ENCODE results near the gene CNTRL. TPM values are rescaled to one million over a fixed set of nuclear protein-coding genes. Genes with fewer than 3 reads are reported as not detected.
"Not testable (repeated sequence)": the region's sequence is repeated elsewhere in the genome, so short reads cannot be mapped to it uniquely, and the experiment has no call there.

CNTRL gene
- total and polyA plus RNA-seq, 3 experiments from 2014 or later: 24.6 to 62.8 (median 59.4) TPM

- Mint-ChIP-seq H3K4me3 (peak overlapping the region; percentile 79 to 91 (median 88)), H3K27me3 (no peaks in the 10 kb centered on the region), H3K27ac (peak overlapping the region; percentile 59 to 95 (median 84)), H3K9me3 (no peaks in the 10 kb centered on the region), H3K36me3 (peaks cover 12 to 47% (median 12%) of the 10 kb centered on the region in 3 donors), H3K4me1 (peaks cover 44 to 70% (median 69%) of the 10 kb centered on the region in 3 donors)
- peaks cover 38% of the 10 kb centered on the region for H3K4me1 ChIP-seq (ENCODE audit: insufficient read depth, low read length)
- peak overlapping the region; percentile 44 for H3K4me3 ChIP-seq (ENCODE audit: low read length)
- H3K9me3 ChIP-seq (ENCODE audit: low read length): no peaks in the 10 kb centered on the region
- ChIA-PET POLR2A (interaction anchor here (2.3 kb wide), 1 partner anchor 11 kb away, joined by 22 read pairs; no protein-coding TSS in a partner anchor), CTCF (interaction anchor here (0.9 to 2.4 kb wide), 11 partner anchors 10 to 141 kb away, joined by 3 to 13 read pairs (median 4); partner anchors contain the start of gene RAB14)
- no peaks in the 10 kb centered on the region for H3K27me3 ChIP-seq (ENCODE audit: insufficient read depth, low read length, poor library complexity, severe bottlenecking)
- peaks cover 13% of the 10 kb centered on the region for H3K36me3 ChIP-seq (ENCODE audit: insufficient read depth, low read length)
- H3K27ac ChIP-seq (ENCODE audit: low read depth, low read length): peak overlapping the region; percentile 64
- DNase-seq: peak in 1 of 5 donors; percentile 29
These were observed 47.7 kb downstream of the CNTRL start for GRCh38 chr9:121122246-121123032.

- Histone ChIP-seq H3K4me1 (ENCODE audit: insufficient read depth, low read length) (peaks cover 38% of the 10 kb centered on the region), H3K27me3 (ENCODE audit: insufficient read depth, low read length, poor library complexity, severe bottlenecking) (no peaks in the 10 kb centered on the region), H3K9me3 (ENCODE audit: low read length) (no peaks in the 10 kb centered on the region), H3K36me3 (ENCODE audit: insufficient read depth, low read length) (peaks cover 14% of the 10 kb centered on the region), H3K27ac (ENCODE audit: low read depth, low read length) (no peak overlapping the region), H3K4me3 (ENCODE audit: low read length) (no peak overlapping the region)
- Mint-ChIP-seq H3K4me3 (peak overlapping the region; percentile 6 to 62 (median 38)), H3K36me3 (peaks cover 15 to 55% (median 26%) of the 10 kb centered on the region in 3 donors), H3K9me3 (peaks cover 0 to 7% (median 0%) of the 10 kb centered on the region in 5 donors), H3K4me1 (peaks cover 51 to 84% (median 80%) of the 10 kb centered on the region in 3 donors), H3K27ac (peak overlapping the region in 4 of 8 donors; percentile 37 to 75 (median 44)), H3K27me3 (no peaks in the 10 kb centered on the region)
- ChIA-PET POLR2A (interaction anchor here (1.2 kb wide), 1 partner anchor 9 kb away, joined by 4 read pairs; no protein-coding TSS in a partner anchor), CTCF (interaction anchor here (1.4 kb wide), 1 partner anchor 9 kb away, joined by 3 read pairs; no protein-coding TSS in a partner anchor)
- DNase-seq: no peak
These were observed 49.2 kb downstream of the CNTRL start for GRCh38 chr9:121123816-121124535.

- H3K27ac Mint-ChIP-seq: peak overlapping the region in 1 of 8 donors; percentile 15
- H3K4me3 Mint-ChIP-seq: peak overlapping the region in 3 of 7 donors; percentile 29 to 48 (median 40)
- H3K4me1 Mint-ChIP-seq: peaks cover 57 to 92% (median 88%) of the 10 kb centered on the region in 3 donors
- Histone ChIP-seq H3K4me1 (ENCODE audit: insufficient read depth, low read length) (peaks cover 30% of the 10 kb centered on the region), H3K36me3 (ENCODE audit: insufficient read depth, low read length) (peaks cover 14% of the 10 kb centered on the region), H3K27me3 (ENCODE audit: insufficient read depth, low read length, poor library complexity, severe bottlenecking) (no peaks in the 10 kb centered on the region), H3K4me3 (ENCODE audit: low read length) (no peak overlapping the region), H3K9me3 (ENCODE audit: low read length) (no peaks in the 10 kb centered on the region), H3K27ac (ENCODE audit: low read depth, low read length) (no peak overlapping the region)
- no peak for DNase-seq
- H3K9me3 Mint-ChIP-seq: peaks cover 1 to 8% (median 5%) of the 10 kb centered on the region in 5 donors
- POLR2A ChIA-PET: interaction anchor here (0.7 to 0.8 kb wide), 2 partner anchors 10 to 54 kb away, joined by 3 read pairs; no protein-coding TSS in a partner anchor
- CTCF ChIA-PET: interaction anchor here (0.7 to 1.6 kb wide), 2 partner anchors 9 to 370 kb away, joined by 3 to 4 read pairs; no protein-coding TSS in a partner anchor
- H3K27me3 Mint-ChIP-seq: no peaks in the 10 kb centered on the region
- H3K36me3 Mint-ChIP-seq: peaks cover 28 to 65% (median 42%) of the 10 kb centered on the region in 3 donors
These were observed 50.8 kb downstream of the CNTRL start for GRCh38 chr9:121125590-121125989.

GRCh38 chr9:121129384-121129783 lies 54.6 kb downstream of the CNTRL start:
- H3K27me3 Mint-ChIP-seq; H3K4me3 ChIP-seq (ENCODE audit: low read length); H3K36me3 ChIP-seq (ENCODE audit: insufficient read depth, low read length); H3K27me3 ChIP-seq (ENCODE audit: insufficient read depth, low read length, poor library complexity, severe bottlenecking); H3K9me3 ChIP-seq (ENCODE audit: low read length); DNase-seq; POLR2A ChIA-PET; H3K9me3 Mint-ChIP-seq; H3K27ac ChIP-seq (ENCODE audit: low read depth, low read length): not testable (repeated sequence)
- peaks cover 60 to 92% (median 88%) of the 10 kb centered on the region in 3 donors for H3K4me1 Mint-ChIP-seq
- H3K4me3 Mint-ChIP-seq: peak overlapping the region in 1 of 7 donors; percentile 3
- peaks cover 32% of the 10 kb centered on the region for H3K4me1 ChIP-seq (ENCODE audit: insufficient read depth, low read length)
- peaks cover 39 to 79% (median 56%) of the 10 kb centered on the region in 3 donors for H3K36me3 Mint-ChIP-seq
- H3K27ac Mint-ChIP-seq: peak overlapping the region in 4 of 8 donors; percentile 6 to 70 (median 18)
- CTCF ChIA-PET: interaction anchor here (1.9 kb wide), 1 partner anchor 15 kb away, joined by 4 read pairs; no protein-coding TSS in a partner anchor

- H3K4me1 ChIP-seq (ENCODE audit: insufficient read depth, low read length): peaks cover 30% of the 10 kb centered on the region
- H3K9me3 ChIP-seq (ENCODE audit: low read length): no peaks in the 10 kb centered on the region
- Mint-ChIP-seq H3K9me3 (peaks cover 6 to 9% (median 8%) of the 10 kb centered on the region in 5 donors), H3K27me3 (no peaks in the 10 kb centered on the region), H3K36me3 (peaks cover 39 to 83% (median 40%) of the 10 kb centered on the region in 3 donors), H3K4me3 (peak overlapping the region; percentile 55 to 80 (median 72)), H3K27ac (peak overlapping the region; percentile 41 to 91 (median 86)), H3K4me1 (peaks cover 63 to 88% (median 80%) of the 10 kb centered on the region in 3 donors)
- no peaks in the 10 kb centered on the region for H3K27me3 ChIP-seq (ENCODE audit: insufficient read depth, low read length, poor library complexity, severe bottlenecking)
- no peaks in the 10 kb centered on the region for H3K36me3 ChIP-seq (ENCODE audit: insufficient read depth, low read length)
- DNase-seq: peak; percentile 44 to 88 (median 65)
- peak overlapping the region; percentile 67 for H3K4me3 ChIP-seq (ENCODE audit: low read length)
- ChIA-PET POLR2A (interaction anchor here (0.6 to 2.3 kb wide), 4 partner anchors 9 to 552 kb away, joined by 3 to 22 read pairs (median 4); partner anchors contain the start of gene RAB14), CTCF (interaction anchor here (0.8 to 1.9 kb wide), 9 partner anchors 9 to 152 kb away, joined by 3 to 8 read pairs (median 3); partner anchors contain the start of genes CNTRL and RAB14)
- H3K27ac ChIP-seq (ENCODE audit: low read depth, low read length): peak overlapping the region; percentile 47
These were observed 58.5 kb downstream of the CNTRL start for GRCh38 chr9:121133104-121133816.

- peaks cover under 1 to 6% (median 3%) of the 10 kb centered on the region in 5 donors for H3K9me3 Mint-ChIP-seq
- Histone ChIP-seq H3K4me3 (ENCODE audit: low read length) (no peak overlapping the region), H3K27ac (ENCODE audit: low read depth, low read length) (no peak overlapping the region), H3K9me3 (ENCODE audit: low read length) (no peaks in the 10 kb centered on the region), H3K4me1 (ENCODE audit: insufficient read depth, low read length) (peaks cover 30% of the 10 kb centered on the region), H3K36me3 (ENCODE audit: insufficient read depth, low read length) (peaks cover 14% of the 10 kb centered on the region), H3K27me3 (ENCODE audit: insufficient read depth, low read length, poor library complexity, severe bottlenecking) (no peaks in the 10 kb centered on the region)
- peaks cover 16 to 84% (median 29%) of the 10 kb centered on the region in 3 donors for H3K36me3 Mint-ChIP-seq
- peaks cover 44 to 67% (median 57%) of the 10 kb centered on the region in 3 donors for H3K4me1 Mint-ChIP-seq
- ChIA-PET CTCF (interaction anchor here (0.8 to 1.3 kb wide), 2 partner anchors 14 to 34 kb away, joined by 4 read pairs; no protein-coding TSS in a partner anchor), POLR2A (interaction anchor here (0.5 kb wide), 1 partner anchor 65 kb away, joined by 4 read pairs; no protein-coding TSS in a partner anchor)
- peak overlapping the region in 2 of 8 donors; percentile 19 to 76 for H3K27ac Mint-ChIP-seq
- no peak overlapping the region for H3K4me3 Mint-ChIP-seq
- H3K27me3 Mint-ChIP-seq: no peaks in the 10 kb centered on the region
- DNase-seq: no peak
These were observed 60.9 kb downstream of the CNTRL start for GRCh38 chr9:121135642-121136041.

GRCh38 chr9:121138561-121138960 lies 63.8 kb downstream of the CNTRL start:
- no peaks in the 10 kb centered on the region for H3K9me3 ChIP-seq (ENCODE audit: low read length)
- no peak overlapping the region for H3K27ac ChIP-seq (ENCODE audit: low read depth, low read length)
- H3K36me3 Mint-ChIP-seq: peaks cover 17 to 89% (median 31%) of the 10 kb centered on the region in 3 donors
- no peaks in the 10 kb centered on the region for H3K27me3 Mint-ChIP-seq
- H3K4me3 Mint-ChIP-seq: no peak overlapping the region
- POLR2A ChIA-PET: no interaction called here
- peaks cover 37% of the 10 kb centered on the region for H3K36me3 ChIP-seq (ENCODE audit: insufficient read depth, low read length)
- H3K27ac Mint-ChIP-seq: peak overlapping the region in 6 of 8 donors; percentile 9 to 56 (median 44)
- CTCF ChIA-PET: interaction anchor here (1.0 to 1.8 kb wide), 2 partner anchors 17 to 74 kb away, joined by 3 to 6 read pairs; no protein-coding TSS in a partner anchor
- no peaks in the 10 kb centered on the region for H3K27me3 ChIP-seq (ENCODE audit: insufficient read depth, low read length, poor library complexity, severe bottlenecking)
- no peak for DNase-seq
- peaks cover 11% of the 10 kb centered on the region for H3K4me1 ChIP-seq (ENCODE audit: insufficient read depth, low read length)
- peaks cover 16 to 38% (median 34%) of the 10 kb centered on the region in 3 donors for H3K4me1 Mint-ChIP-seq
- H3K9me3 Mint-ChIP-seq: no peaks in the 10 kb centered on the region
- H3K4me3 ChIP-seq (ENCODE audit: low read length): no peak overlapping the region

Data from CD8-positive, alpha-beta memory T cell (primary cell).